Activated CD4-positive, alpha-beta T cell treated with anti-CD3 and anti-CD28 coated beads, Interleukin-2, amount 50 U/mL, for 48 hours (primary cell): ENCODE results near the gene IPO9.
"Not testable (repeated sequence)": the region's sequence is repeated elsewhere in the genome, so short reads cannot be mapped to it uniquely, and the experiment has no call there.

Experiments
- DNase-seq, 2 experiments: peaks; one replicate each; pipeline ENCODE4 v3.0.0-alpha.2; 2020

Gene IPO9

GRCh38 chr1:201810466-201811216, 18.3 kb upstream of the IPO9 start:
- DNase-seq: no peak

GRCh38 chr1:201813226-201813625, 15.7 kb upstream of the IPO9 start:
- DNase-seq: no peak

- DNase-seq: no peak
Measured at GRCh38 chr1:201816309-201816854, 12.6 kb upstream of the IPO9 start.

GRCh38 chr1:201818971-201819750, 9.8 kb upstream of the IPO9 start:
- DNase-seq: no peak

- no peak for DNase-seq
Measured at GRCh38 chr1:201820413-201820812, 8.5 kb upstream of the IPO9 start.

- DNase-seq: no peak
Measured at GRCh38 chr1:201825245-201825644, 3.7 kb upstream of the IPO9 start.

GRCh38 chr1:201826830-201827229, 2.1 kb upstream of the IPO9 start:
- DNase-seq: no peak

- DNase-seq: no peak
Measured at GRCh38 chr1:201827321-201828216, 1.4 kb upstream of the IPO9 start.

GRCh38 chr1:201828217-201828819, 639 bp upstream of the IPO9 start:
- no peak for DNase-seq

GRCh38 chr1:201831371-201831770, 2.4 kb downstream of the IPO9 start:
- no peak for DNase-seq

- DNase-seq: no peak
Measured at GRCh38 chr1:201834621-201835020, 5.7 kb downstream of the IPO9 start.

- no peak for DNase-seq
Measured at GRCh38 chr1:201838381-201838780, 9.4 kb downstream of the IPO9 start.

- not testable (repeated sequence) for DNase-seq
Measured at GRCh38 chr1:201839089-201839488, 10.1 kb downstream of the IPO9 start.

- DNase-seq: no peak
Measured at GRCh38 chr1:201840055-201840454, 11.1 kb downstream of the IPO9 start.

- no peak for DNase-seq
Measured at GRCh38 chr1:201840490-201840889, 11.5 kb downstream of the IPO9 start.

GRCh38 chr1:201841265-201841912, 12.4 kb downstream of the IPO9 start:
- no peak for DNase-seq

- DNase-seq: no peak
Measured at GRCh38 chr1:201842472-201843027, 13.6 kb downstream of the IPO9 start.

GRCh38 chr1:201845331-201846083, 16.6 kb downstream of the IPO9 start:
- no peak for DNase-seq

GRCh38 chr1:201847150-201847549, 18.2 kb downstream of the IPO9 start:
- DNase-seq: no peak

GRCh38 chr1:201848230-201848629, 19.3 kb downstream of the IPO9 start:
- DNase-seq: no peak
